ENCODE results near the gene TRERF1.

Gene TRERF1

GRCh38 chr6:42370323-42370985, 81.3 kb downstream of the TRERF1 start:
- Histone ChIP-seq H3K36me3 (ENCODE audit: control insufficient read depth in 2 of 2, insufficient read depth in 2 of 2, low read length in 2 of 2) (no peaks in the 10 kb centered on the region), H3K4me3 (ENCODE audit: low read length in 2 of 2) (no peak overlapping the region), H3K9ac (ENCODE audit: low read depth in 1 of 2, low read length in 2 of 2) (no peak overlapping the region), H3K27me3 (ENCODE audit: control insufficient read depth in 2 of 2, insufficient read depth in 2 of 2, low read length in 2 of 2) (no peaks in the 10 kb centered on the region), H3K9me3 (ENCODE audit: control insufficient read depth in 2 of 2, low read length in 2 of 2) (no peaks in the 10 kb centered on the region), H3K4me1 (ENCODE audit: control insufficient read depth in 2 of 2, insufficient read depth in 2 of 2, low read length in 2 of 2) (peaks cover 7 to 16% of the 10 kb centered on the region in 2 donors), H3K27ac (ENCODE audit: low read depth in 2 of 2, low read length in 2 of 2) (no peak overlapping the region)

GRCh38 chr6:42369568-42369967, 82.2 kb downstream of the TRERF1 start:
- H3K27me3 ChIP-seq (ENCODE audit: control insufficient read depth in 2 of 2, insufficient read depth in 2 of 2, low read length in 2 of 2), result no peaks in the 10 kb centered on the region
- H3K36me3 ChIP-seq (ENCODE audit: control insufficient read depth in 2 of 2, insufficient read depth in 2 of 2, low read length in 2 of 2), result no peaks in the 10 kb centered on the region
- no peaks in the 10 kb centered on the region for H3K9me3 ChIP-seq (ENCODE audit: control insufficient read depth in 2 of 2, low read length in 2 of 2)
- no peak overlapping the region for H3K27ac ChIP-seq (ENCODE audit: low read depth in 2 of 2, low read length in 2 of 2)
- H3K4me1 ChIP-seq (ENCODE audit: control insufficient read depth in 2 of 2, insufficient read depth in 2 of 2, low read length in 2 of 2), result peaks cover 7 to 16% of the 10 kb centered on the region in 2 donors
- H3K9ac ChIP-seq (ENCODE audit: low read depth in 1 of 2, low read length in 2 of 2), result no peak overlapping the region
- no peak overlapping the region for H3K4me3 ChIP-seq (ENCODE audit: low read length in 2 of 2)

GRCh38 chr6:42368181-42368580, 83.5 kb downstream of the TRERF1 start:
- Histone ChIP-seq H3K4me1 (ENCODE audit: control insufficient read depth in 2 of 2, insufficient read depth in 2 of 2, low read length in 2 of 2) (peaks cover 7 to 16% of the 10 kb centered on the region in 2 donors), H3K27me3 (ENCODE audit: control insufficient read depth in 2 of 2, insufficient read depth in 2 of 2, low read length in 2 of 2) (no peaks in the 10 kb centered on the region), H3K36me3 (ENCODE audit: control insufficient read depth in 2 of 2, insufficient read depth in 2 of 2, low read length in 2 of 2) (no peaks in the 10 kb centered on the region), H3K27ac (ENCODE audit: low read depth in 2 of 2, low read length in 2 of 2) (peak overlapping the region; percentile 51 to 80), H3K4me3 (ENCODE audit: low read length in 2 of 2) (peak overlapping the region in 1 of 2 donors; percentile 52), H3K9ac (ENCODE audit: low read depth in 1 of 2, low read length in 2 of 2) (no peak overlapping the region), H3K9me3 (ENCODE audit: control insufficient read depth in 2 of 2, low read length in 2 of 2) (no peaks in the 10 kb centered on the region)

- peak overlapping the region in 1 of 2 donors; percentile 52 for H3K4me3 ChIP-seq (ENCODE audit: low read length in 2 of 2)
- H3K4me1 ChIP-seq (ENCODE audit: control insufficient read depth in 2 of 2, insufficient read depth in 2 of 2, low read length in 2 of 2), result peaks cover 7 to 16% of the 10 kb centered on the region in 2 donors
Observed at GRCh38 chr6:42367353-42368011, 84.2 kb downstream of the TRERF1 start.

GRCh38 chr6:42366999-42367352, 84.8 kb downstream of the TRERF1 start:
- peak overlapping the region in 1 of 2 donors; percentile 61 for H3K9ac ChIP-seq (ENCODE audit: low read depth in 1 of 2, low read length in 2 of 2)
- peak overlapping the region in 1 of 2 donors; percentile 52 for H3K4me3 ChIP-seq (ENCODE audit: low read length in 2 of 2)
- H3K4me1 ChIP-seq (ENCODE audit: control insufficient read depth in 2 of 2, insufficient read depth in 2 of 2, low read length in 2 of 2), result peaks cover 7 to 16% of the 10 kb centered on the region in 2 donors
- peak overlapping the region; percentile 38 to 80 for H3K27ac ChIP-seq (ENCODE audit: low read depth in 2 of 2, low read length in 2 of 2)
- no peaks in the 10 kb centered on the region for H3K9me3 ChIP-seq (ENCODE audit: control insufficient read depth in 2 of 2, low read length in 2 of 2)
- H3K27me3 ChIP-seq (ENCODE audit: control insufficient read depth in 2 of 2, insufficient read depth in 2 of 2, low read length in 2 of 2), result no peaks in the 10 kb centered on the region
- no peaks in the 10 kb centered on the region for H3K36me3 ChIP-seq (ENCODE audit: control insufficient read depth in 2 of 2, insufficient read depth in 2 of 2, low read length in 2 of 2)

More at GRCh38 chr6:42367353-42368011, 84.2 kb downstream of the TRERF1 start:
- H3K9me3 ChIP-seq (ENCODE audit: control insufficient read depth in 2 of 2, low read length in 2 of 2), result no peaks in the 10 kb centered on the region
- no peaks in the 10 kb centered on the region for H3K27me3 ChIP-seq (ENCODE audit: control insufficient read depth in 2 of 2, insufficient read depth in 2 of 2, low read length in 2 of 2)
- H3K36me3 ChIP-seq (ENCODE audit: control insufficient read depth in 2 of 2, insufficient read depth in 2 of 2, low read length in 2 of 2), result no peaks in the 10 kb centered on the region
- peak overlapping the region in 1 of 2 donors; percentile 61 for H3K9ac ChIP-seq (ENCODE audit: low read depth in 1 of 2, low read length in 2 of 2)
- peak overlapping the region; percentile 51 to 80 for H3K27ac ChIP-seq (ENCODE audit: low read depth in 2 of 2, low read length in 2 of 2)

- Histone ChIP-seq H3K9ac (ENCODE audit: low read depth in 1 of 2, low read length in 2 of 2) (no peak overlapping the region), H3K4me1 (ENCODE audit: control insufficient read depth in 2 of 2, insufficient read depth in 2 of 2, low read length in 2 of 2) (peaks cover 7 to 16% of the 10 kb centered on the region in 2 donors), H3K27ac (ENCODE audit: low read depth in 2 of 2, low read length in 2 of 2) (peak overlapping the region in 1 of 2 donors; percentile 80), H3K36me3 (ENCODE audit: control insufficient read depth in 2 of 2, insufficient read depth in 2 of 2, low read length in 2 of 2) (no peaks in the 10 kb centered on the region), H3K4me3 (ENCODE audit: low read length in 2 of 2) (no peak overlapping the region), H3K9me3 (ENCODE audit: control insufficient read depth in 2 of 2, low read length in 2 of 2) (no peaks in the 10 kb centered on the region), H3K27me3 (ENCODE audit: control insufficient read depth in 2 of 2, insufficient read depth in 2 of 2, low read length in 2 of 2) (no peaks in the 10 kb centered on the region)
Observed at GRCh38 chr6:42366011-42366705, 85.6 kb downstream of the TRERF1 start.

- Histone ChIP-seq H3K9ac (ENCODE audit: low read depth in 1 of 2, low read length in 2 of 2) (no peak overlapping the region), H3K4me1 (ENCODE audit: control insufficient read depth in 2 of 2, insufficient read depth in 2 of 2, low read length in 2 of 2) (peaks cover 7 to 16% of the 10 kb centered on the region in 2 donors), H3K27ac (ENCODE audit: low read depth in 2 of 2, low read length in 2 of 2) (peak overlapping the region in 1 of 2 donors; percentile 23), H3K9me3 (ENCODE audit: control insufficient read depth in 2 of 2, low read length in 2 of 2) (no peaks in the 10 kb centered on the region), H3K27me3 (ENCODE audit: control insufficient read depth in 2 of 2, insufficient read depth in 2 of 2, low read length in 2 of 2) (no peaks in the 10 kb centered on the region), H3K36me3 (ENCODE audit: control insufficient read depth in 2 of 2, insufficient read depth in 2 of 2, low read length in 2 of 2) (peaks cover 0 to 2% of the 10 kb centered on the region in 2 donors), H3K4me3 (ENCODE audit: low read length in 2 of 2) (no peak overlapping the region)
Observed at GRCh38 chr6:42365021-42365420, 86.7 kb downstream of the TRERF1 start.

GRCh38 chr6:42363926-42364849, 87.5 kb downstream of the TRERF1 start:
- H3K9ac ChIP-seq (ENCODE audit: low read depth in 1 of 2, low read length in 2 of 2), result no peak overlapping the region
- H3K27me3 ChIP-seq (ENCODE audit: control insufficient read depth in 2 of 2, insufficient read depth in 2 of 2, low read length in 2 of 2), result no peaks in the 10 kb centered on the region
- no peak overlapping the region for H3K27ac ChIP-seq (ENCODE audit: low read depth in 2 of 2, low read length in 2 of 2)
- peaks cover 2 to 13% of the 10 kb centered on the region in 2 donors for H3K4me1 ChIP-seq (ENCODE audit: control insufficient read depth in 2 of 2, insufficient read depth in 2 of 2, low read length in 2 of 2)
- H3K4me3 ChIP-seq (ENCODE audit: low read length in 2 of 2), result no peak overlapping the region
- no peaks in the 10 kb centered on the region for H3K9me3 ChIP-seq (ENCODE audit: control insufficient read depth in 2 of 2, low read length in 2 of 2)
- H3K36me3 ChIP-seq (ENCODE audit: control insufficient read depth in 2 of 2, insufficient read depth in 2 of 2, low read length in 2 of 2), result peaks cover 0 to 2% of the 10 kb centered on the region in 2 donors

GRCh38 chr6:42361036-42361435, 90.7 kb downstream of the TRERF1 start:
- peaks cover 0 to 2% of the 10 kb centered on the region in 2 donors for H3K36me3 ChIP-seq (ENCODE audit: control insufficient read depth in 2 of 2, insufficient read depth in 2 of 2, low read length in 2 of 2)
- peaks cover 0 to 5% of the 10 kb centered on the region in 2 donors for H3K4me1 ChIP-seq (ENCODE audit: control insufficient read depth in 2 of 2, insufficient read depth in 2 of 2, low read length in 2 of 2)
- no peak overlapping the region for H3K9ac ChIP-seq (ENCODE audit: low read depth in 1 of 2, low read length in 2 of 2)
- no peak overlapping the region for H3K4me3 ChIP-seq (ENCODE audit: low read length in 2 of 2)
- no peak overlapping the region for H3K27ac ChIP-seq (ENCODE audit: low read depth in 2 of 2, low read length in 2 of 2)
- H3K9me3 ChIP-seq (ENCODE audit: control insufficient read depth in 2 of 2, low read length in 2 of 2), result no peaks in the 10 kb centered on the region
- H3K27me3 ChIP-seq (ENCODE audit: control insufficient read depth in 2 of 2, insufficient read depth in 2 of 2, low read length in 2 of 2), result no peaks in the 10 kb centered on the region
